HG02588 (cell line): ENCODE data around the gene PCSK4.
"Not testable (repeated sequence)": the region's sequence is repeated elsewhere in the genome, so short reads cannot be mapped to it uniquely, and the experiment has no call there.

Experiments
- ATAC-seq: cut with Tn5 transposase; IDR thresholded peaks from one replicate; pipeline ENCODE4 v1.9.1; 2021; ENCODE audit warnings: mild to moderate bottlenecking, moderate library complexity; ENCODE audit not compliant: unreplicated experiment

Gene PCSK4

GRCh38 chr19:1505991-1506881 is 16.1 kb upstream of the PCSK4 start:
- ATAC-seq = no peak

GRCh38 chr19:1505012-1505411 is 14.9 kb upstream of the PCSK4 start:
- ATAC-seq = no peak

- ATAC-seq = no peak
Measured at GRCh38 chr19:1503925-1504773, 14.0 kb upstream of the PCSK4 start.

- ATAC-seq = no peak
Measured at GRCh38 chr19:1503089-1503924, 13.2 kb upstream of the PCSK4 start.

- no peak for ATAC-seq
Measured at GRCh38 chr19:1502433-1503088, 12.4 kb upstream of the PCSK4 start.

GRCh38 chr19:1501200-1501595 is 11.0 kb upstream of the PCSK4 start:
- ATAC-seq = no peak

- not testable (repeated sequence) for ATAC-seq
Measured at GRCh38 chr19:1499231-1499630, 9.1 kb upstream of the PCSK4 start.

GRCh38 chr19:1497578-1498235 is 7.6 kb upstream of the PCSK4 start:
- no peak for ATAC-seq

- ATAC-seq = no peak
Measured at GRCh38 chr19:1496714-1497577, 6.8 kb upstream of the PCSK4 start.

- no peak for ATAC-seq
Measured at GRCh38 chr19:1495799-1496713, 5.9 kb upstream of the PCSK4 start.

- ATAC-seq = no peak
Measured at GRCh38 chr19:1495051-1495798, 5.1 kb upstream of the PCSK4 start.

- ATAC-seq = no peak
Measured at GRCh38 chr19:1494115-1494815, 4.1 kb upstream of the PCSK4 start.

GRCh38 chr19:1492474-1493006 is 2.4 kb upstream of the PCSK4 start:
- ATAC-seq = no peak

GRCh38 chr19:1491849-1492170 is 1.7 kb upstream of the PCSK4 start:
- no peak for ATAC-seq

GRCh38 chr19:1491114-1491848 is 1.1 kb upstream of the PCSK4 start, which contains the start of gene REEP6:
Gene REEP6 (plus strand): TSS chr19:1491181. CDS start chr19:1491270, 89 bp downstream.
- no peak for ATAC-seq
